ENCODE measurements around the gene CTSE.
"Not testable (repeated sequence)": the region's sequence is repeated elsewhere in the genome, so short reads cannot be mapped to it uniquely, and the experiment has no call there.

Gene CTSE

DNA sequence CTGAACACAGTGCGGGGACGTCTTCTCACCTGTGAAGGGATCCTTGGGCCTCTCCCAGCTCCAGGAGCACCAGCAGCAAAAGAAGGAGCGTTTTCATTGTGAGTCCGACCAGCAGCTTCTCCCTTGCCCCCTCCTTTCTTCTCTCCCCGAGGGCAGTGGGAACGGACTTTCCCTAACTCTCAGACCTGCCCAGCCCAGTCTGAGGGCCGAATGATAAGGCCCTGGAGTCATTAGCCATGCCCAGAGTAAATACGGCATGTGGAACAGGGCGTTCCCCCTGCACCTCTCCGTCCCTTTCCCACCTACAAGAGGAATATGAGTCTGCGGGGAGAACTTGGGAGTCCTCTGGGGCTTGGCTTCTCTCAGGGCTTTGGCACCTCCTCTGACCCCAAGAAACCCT, at the start of gene CTSE:
TSS of gene CTSE (minus strand) at position 201 of the 400 bp plus-strand sequence. CDS start at position 97, 104 bp downstream.
- no peak for DNase-seq

DNA sequence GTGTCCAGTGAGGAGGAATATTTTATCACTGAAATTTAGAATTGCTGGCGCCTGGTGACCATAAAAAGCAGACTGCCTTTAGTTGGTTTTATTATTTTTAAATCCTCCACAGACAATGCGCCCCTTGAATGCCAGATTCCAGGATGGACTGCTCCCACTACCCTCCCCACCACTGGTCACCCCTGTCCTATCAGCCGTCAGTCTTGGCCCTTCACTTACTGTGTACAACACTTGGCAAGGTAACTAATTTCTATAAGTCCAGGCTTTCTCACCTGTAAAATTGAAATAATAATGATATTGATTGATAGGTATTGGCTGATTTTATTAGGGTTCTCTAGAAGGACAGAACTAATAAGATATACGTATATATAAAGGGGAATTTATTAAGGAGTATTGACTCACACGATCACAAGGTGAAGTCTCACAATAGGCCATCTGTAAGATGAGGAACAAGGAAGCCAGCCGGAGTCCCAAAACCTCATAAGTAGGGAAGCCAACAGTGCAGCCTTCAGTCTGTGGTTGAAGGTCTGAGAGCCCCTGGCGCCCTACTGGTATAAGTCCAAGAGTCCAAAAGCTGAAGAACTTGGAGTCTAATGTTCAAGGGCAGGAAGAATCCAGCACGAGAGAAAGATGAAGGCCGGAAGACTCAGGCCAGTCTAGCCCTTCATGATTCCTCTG, 47.1 kb upstream of the CTSE start:
- DNase-seq = no peak

DNA sequence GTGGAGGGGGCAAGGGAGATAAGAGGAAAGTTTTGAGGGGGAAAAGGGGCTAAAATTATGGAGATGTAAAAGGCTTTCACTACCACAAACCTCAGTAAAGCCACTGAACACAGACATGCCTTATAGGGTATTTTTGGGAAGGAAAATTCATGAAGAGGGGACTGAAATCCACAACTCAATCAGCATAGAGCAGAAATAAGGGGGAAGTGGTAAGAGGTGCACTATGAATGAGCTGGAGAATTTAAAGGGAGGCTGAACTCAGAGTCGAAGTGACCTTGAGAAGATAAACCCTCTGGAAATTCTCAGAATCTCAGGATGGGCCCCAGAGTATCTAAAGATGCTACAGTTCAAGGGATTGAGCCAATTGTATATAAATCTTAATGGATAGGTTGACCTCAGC, 44.6 kb upstream of the CTSE start:
- no peak for DNase-seq

DNA sequence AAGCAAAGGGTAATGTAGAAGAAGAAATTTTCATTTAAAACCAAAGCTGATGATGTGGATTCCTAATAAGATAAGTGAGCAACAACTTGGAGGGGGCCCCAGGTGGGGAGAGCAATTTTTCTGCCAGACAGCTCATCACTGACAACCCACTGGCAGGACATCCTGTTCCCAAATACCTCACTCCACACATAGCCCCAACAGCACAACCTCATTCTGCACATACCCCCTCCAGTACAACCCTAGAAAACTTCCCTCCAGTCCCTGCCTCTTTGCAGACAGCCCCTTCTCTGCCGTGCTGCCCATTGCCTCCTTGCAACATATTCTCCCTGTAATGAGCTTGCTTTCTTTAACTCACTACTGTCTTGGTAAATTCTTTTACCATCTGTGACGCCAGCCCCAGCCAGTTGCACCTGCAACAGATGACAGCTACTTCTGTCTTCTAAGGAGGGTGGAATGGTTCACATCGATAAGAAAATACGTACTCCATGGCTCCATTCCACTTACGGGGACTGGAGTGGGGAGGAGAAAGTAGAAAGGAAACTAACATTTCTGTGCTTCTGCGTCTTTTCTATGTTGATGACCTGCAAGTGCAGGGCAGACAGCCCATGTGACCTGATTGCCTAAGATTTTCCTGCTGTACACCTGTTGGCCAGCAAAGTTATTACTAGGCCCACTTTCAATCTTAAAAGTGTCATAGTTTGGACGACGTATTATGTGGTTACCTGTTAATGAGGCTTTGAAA, 44.0 kb upstream of the CTSE start:
- no peak for DNase-seq

DNA sequence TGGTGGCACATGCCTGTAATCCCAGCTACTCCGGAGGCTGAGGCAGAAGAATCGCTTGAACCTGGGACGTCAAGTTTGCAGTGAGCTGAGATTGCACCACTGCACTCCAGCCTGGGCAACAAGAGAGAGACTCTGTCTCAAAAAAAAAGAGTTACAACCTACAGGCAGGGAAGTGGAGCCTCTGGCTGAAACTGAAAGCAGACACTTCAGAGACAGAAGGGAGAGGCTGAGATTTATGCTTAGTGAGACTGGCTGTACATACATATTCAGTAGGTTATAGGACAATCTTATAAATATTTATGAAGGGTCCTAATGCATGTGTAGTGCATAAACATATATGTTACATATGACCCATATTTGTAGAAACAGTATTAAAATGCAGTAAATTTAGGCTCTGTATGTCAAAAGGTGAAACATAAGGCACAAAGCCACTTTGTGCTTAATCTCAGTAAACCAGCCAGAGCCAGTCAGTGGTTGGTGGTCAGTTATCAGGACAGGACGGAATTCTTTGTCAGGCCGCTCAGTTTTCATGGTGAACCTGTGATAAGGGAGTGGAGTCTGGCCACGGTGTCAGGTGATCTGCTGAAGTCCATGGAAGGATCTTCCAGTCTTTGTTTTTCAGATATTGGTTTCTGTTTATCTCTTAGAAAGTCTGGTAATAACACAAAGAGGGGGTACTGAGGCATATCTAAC, 42.9 kb upstream of the CTSE start:
- DNase-seq = no peak

DNA sequence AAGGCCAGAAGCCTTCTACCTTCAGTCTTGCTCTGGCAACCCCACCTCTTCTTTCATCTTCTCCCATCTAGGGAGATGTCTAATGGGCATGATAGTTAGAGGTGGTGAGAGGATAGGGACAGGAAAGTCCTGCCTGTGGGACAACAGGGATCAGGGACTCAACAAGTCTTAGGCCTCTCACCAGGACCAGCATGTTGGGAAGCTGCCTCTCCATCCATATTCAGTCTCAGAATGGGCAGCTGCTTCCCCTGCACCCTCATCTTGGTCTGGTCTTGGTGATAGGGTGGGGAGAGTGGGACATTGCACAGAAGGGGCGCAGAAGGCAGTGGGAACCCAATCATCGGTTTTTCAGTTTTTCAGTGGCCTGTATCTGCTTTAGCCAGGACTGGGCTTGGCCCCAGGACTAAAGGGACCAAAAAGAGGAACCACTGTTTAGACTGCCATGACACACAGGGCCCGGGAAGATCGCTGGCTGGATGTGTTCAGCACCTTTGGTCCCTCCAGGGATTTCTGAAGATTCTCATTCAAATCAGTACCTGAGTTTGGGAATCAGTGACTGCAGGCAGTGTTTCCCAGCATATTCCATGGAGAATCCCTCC, 42.0 kb upstream of the CTSE start:
- no peak for DNase-seq

DNA sequence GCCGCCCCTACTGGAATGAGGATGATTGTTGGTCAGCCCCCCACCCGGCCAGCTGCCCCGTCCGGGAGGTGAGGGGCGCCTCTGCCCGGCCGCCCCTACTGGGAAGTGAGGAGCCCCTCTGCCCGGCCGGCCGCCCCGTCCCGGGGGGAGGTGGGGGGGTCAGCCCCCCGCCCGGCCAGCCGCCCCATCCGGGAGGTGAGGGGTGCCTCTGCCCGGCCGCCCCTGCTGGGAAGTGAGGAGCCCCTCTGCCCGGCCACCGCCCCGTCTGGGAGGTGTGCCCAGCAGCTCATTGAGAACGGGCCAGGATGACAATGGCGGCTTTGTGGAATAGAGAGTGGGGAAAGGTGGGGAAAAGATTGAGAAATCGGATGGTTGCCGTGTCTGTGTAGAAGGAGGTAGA, 40.8 kb upstream of the CTSE start:
- DNase-seq = not testable (repeated sequence)

DNA sequence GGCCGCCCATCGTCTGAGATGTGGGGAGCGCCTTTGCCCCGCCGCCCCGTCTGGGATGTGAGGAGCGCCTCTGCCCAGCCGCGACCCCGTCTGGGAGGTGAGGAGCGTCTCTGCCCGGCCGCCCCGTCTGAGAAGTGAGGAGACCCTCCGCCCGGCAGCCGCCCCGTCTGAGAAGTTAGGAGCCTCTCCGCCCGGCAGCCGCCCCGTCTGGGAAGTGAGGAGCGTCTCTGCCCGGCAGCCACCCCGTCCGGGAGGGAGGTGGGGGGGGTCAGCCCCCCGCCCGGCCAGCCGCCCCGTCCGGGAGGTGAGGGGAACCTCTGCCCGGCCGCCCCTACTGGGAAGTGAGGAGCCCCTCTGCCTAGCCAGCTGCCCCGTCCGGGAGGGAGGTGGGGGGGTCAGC, 40.3 kb upstream of the CTSE start:
- not testable (repeated sequence) for DNase-seq

DNA sequence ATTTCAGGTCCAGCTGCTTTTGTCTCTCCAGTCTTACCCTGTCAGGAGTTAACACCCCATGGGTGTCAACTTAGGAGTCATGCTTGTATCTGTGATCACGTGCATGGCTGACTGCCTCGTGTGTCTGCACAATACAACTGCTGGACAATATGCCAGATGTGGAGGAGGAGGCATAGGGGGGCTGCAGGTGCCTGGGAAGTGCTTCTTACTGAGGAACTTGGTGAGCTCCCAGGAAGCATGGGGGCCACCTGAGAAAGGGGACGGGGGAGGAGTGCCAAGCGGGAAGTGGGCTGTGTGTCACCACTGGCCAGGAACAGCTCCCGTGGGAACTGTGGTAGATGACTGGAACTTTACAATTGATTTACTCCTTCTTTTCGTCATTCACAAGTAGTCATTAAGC, 38.8 kb upstream of the CTSE start:
- DNase-seq = no peak

DNA sequence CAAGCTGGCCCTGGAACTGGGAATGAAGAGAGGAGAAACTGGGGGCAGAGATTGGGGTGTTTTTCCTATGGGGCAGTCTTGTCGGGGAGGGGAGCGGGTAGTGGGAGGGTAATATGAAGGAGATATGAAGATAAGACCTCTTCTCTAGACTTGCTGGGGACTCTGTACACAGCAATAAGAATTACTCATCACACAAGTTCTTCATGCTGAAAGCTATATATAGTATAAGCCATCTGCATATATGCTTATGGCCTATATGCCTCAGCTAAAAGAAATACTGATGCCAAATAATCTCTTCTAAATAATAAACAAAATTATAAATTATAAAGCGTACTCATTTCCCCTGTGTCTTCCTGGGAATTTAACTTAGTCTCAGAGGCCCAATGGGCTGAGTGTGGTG, 37.1 kb upstream of the CTSE start:
- DNase-seq = no peak

DNA sequence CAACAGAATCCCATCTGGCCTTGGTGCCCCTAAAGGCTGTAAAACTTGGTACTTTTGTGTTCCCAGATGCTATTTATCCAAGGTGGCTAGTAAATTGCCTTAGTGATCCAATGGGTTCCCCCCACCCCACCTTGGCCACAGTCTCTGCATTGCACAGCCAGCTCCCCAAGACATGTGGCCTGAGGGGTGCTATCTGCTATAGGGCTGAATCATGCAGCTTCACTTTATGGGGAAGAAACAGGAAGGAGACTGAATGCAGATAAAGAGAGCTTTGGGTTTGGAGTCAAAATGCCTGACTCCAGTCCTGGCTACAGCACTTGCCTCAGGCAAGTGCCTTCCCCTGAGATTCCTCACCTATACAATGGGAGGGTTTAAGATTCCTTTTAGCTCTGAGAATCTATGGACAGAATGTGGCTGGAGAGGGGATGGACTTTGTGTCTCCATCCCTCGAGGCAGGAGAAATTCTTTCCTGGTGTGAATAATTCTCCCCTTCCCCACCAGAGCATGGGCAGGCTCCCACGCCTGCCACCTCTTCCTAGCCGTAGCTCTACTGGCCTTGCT, 35.7 kb upstream of the CTSE start:
- no peak for DNase-seq

DNA sequence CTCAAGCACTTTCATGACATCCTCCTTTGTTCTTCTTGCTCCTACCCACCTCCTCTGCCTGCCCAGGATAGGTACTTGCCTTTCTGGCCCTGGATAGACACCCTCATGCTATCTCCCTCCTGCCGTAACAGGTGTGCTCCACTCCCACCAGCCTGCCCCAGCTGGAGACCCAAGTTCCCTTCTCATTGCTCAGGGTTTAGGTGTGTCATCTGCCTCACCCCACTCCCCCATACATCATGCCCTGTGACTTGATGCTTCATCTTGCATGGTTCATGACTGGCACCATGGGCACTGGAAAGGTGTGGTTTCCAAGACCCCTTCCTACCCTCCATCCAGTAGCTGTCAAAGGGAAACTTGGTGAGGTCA, 35.2 kb upstream of the CTSE start:
- DNase-seq = no peak

DNA sequence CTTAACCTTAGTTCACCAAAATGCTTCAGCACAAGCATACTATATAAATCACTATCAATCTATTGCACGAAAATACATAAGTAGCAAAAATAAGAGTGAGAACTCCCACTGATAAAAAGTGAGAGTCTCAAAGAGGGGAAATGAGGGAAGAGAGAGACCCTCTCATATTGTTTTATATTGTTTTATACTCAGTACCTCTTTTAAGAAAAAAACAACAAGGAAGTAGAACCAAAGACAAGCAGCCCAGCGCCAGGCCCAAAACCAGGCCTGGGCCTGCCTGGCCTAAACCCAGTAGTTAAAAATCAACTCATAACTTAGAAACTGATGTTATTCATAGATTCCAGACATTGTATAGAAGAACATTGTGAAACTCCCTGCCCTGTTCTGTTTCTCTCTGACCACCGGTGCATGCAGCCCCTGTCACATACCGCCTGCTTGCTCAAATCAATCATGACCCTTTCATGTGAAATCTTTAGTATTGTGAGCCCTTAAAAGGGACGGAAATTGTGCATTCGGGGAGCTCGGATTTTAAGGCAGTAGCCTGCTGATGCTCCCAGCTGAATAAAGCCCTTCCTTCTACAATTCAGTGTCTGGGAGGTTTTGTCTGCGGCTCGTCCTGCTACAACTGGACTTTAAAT, 34.7 kb upstream of the CTSE start:
- not testable (repeated sequence) for DNase-seq

DNA sequence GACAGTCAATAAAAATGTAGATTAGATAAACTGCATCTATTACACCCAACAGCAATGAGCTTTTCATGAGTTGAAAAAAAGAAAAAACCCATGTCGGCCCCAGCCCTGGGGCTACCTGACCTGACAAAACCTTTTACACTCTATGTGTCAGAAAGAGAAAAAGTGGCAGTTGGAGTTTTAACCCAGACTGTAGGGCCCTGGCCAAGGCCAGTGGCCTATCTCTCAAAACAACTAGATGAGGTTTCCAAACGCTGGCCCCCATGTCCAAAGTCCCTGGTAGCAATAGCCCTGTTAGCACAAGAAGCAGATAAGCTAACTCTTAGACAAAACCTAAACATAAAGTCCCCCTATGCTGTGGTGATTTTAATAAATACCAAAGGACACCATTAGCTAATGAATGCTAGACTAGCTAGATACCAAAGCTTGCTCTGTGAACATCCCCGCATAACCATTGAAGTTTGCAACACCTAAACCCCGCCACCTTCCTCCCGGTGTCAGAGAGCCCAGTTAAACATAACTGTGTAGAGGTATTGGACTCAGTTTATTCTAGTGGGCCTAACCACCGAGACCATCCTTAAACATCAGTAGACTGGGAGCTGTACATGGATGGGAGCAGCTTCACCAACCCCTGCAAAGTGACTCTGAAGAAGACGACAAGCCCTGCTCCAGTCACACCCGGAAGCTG, 32.1 kb upstream of the CTSE start:
- DNase-seq = not testable (repeated sequence)

DNA sequence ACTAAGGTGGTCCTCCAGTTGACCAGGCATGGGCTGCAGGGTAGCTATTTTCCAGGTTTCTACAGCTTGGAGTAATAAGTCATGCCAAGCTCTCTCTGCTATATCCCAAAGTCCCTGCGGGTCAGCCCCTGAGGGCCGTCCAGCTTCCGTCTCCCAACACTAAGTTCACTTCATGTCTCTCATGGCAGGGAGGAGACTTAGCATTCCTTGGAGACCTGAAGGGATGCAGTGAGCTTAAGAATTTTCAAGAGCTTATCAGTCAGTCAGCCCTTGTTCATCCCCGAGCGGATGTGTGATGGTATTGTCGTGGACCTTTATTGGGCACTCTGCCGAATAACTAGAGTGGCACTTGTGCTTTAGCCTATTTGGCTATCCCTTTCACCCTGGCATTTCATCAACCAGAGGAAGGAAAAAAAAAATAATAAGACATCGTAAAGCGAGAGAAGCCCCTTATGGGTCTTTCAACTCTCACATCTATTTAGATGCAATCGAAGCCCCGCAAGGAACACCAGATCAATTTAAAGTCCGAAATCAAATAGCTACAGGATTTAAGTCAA, 31.5 kb upstream of the CTSE start:
- DNase-seq = not testable (repeated sequence)

DNA sequence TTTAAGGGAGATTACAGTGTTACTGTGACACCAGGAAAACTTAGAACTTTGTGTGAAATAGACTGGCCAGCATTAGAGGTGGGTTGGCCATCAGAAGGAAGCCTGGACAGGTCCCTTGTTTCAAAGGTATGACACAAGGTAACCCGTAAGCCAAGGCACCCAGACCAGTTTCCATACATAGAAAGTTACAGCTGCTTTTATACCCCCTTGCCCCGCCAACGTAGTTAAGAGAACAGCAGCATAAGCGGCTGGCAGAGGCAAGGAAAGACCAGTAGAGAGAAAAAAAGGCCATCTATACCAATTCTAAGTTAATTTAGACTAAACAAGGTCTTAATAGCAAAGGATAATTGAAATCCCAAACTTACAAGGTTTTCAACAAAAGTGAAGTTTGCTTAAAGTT, 29.9 kb upstream of the CTSE start:
- not testable (repeated sequence) for DNase-seq

DNA sequence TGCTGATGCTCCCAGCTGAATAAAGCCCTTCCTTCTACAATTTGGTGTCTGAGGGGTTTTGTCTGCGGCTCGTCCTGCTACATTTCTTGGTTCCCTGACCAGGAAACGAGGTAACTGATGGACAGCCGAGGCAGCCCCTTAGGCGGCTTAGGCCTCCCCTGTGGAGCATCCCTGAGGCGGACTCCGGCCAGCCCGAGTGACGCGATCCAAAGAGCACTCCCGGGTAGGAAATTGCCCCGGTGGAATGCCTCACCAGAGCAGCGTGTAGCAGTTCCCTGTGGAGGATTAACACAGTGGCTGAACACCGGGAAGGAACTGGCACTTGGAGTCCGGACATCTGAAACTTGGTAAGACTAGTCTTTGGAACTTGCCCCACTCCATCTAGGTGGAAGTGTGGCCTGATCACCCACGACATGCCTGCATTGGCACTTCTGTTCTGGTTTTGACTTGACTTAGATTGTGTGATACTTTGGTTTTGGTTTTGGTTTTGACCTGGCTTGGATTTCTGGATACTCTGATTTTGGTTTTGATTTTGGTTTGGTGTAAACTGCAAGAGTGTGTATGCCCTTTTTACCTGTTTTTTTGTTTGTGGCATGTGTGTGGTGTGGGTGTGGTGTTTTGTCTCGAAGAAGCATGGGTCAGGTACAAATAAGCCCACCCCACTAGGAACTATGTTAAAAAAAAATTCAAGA, 29.4 kb upstream of the CTSE start, which contains the start of gene RHEX:
TSS of gene RHEX (plus strand) at position 255 of the 692 bp plus-strand sequence. CDS start 44,656 bp downstream, outside the sequence.
- DNase-seq = not testable (repeated sequence)

DNA sequence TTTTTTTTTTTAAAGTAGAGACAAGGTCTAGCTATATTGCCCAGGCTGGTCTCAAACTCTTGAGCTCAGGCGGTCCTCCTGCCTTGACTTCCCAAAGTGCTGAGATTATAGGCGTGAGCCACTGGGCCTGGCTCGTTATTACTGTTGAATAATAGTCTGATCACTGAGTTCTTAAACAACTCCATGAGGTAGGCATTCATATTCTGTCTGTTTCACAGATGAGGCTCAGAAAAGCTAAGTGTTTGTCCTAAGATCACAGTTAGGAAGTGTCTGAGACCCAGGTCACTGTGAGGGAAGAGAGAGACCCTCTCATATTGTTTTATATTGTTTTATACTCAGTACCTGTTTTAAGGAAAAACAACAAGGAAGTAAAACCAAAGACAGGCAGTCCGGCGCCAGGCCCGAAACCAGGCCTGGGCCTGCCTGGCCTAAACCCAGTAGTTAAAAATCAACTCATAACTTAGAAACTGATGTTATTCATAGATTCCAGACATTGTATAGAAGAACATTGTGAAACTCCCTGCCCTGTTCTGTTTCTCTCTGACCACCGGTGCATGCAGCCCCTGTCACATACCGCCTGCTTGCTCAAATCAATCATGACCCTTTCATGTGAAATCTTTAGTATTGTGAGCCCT, 28.7 kb upstream of the CTSE start:
- DNase-seq = not testable (repeated sequence)

DNA sequence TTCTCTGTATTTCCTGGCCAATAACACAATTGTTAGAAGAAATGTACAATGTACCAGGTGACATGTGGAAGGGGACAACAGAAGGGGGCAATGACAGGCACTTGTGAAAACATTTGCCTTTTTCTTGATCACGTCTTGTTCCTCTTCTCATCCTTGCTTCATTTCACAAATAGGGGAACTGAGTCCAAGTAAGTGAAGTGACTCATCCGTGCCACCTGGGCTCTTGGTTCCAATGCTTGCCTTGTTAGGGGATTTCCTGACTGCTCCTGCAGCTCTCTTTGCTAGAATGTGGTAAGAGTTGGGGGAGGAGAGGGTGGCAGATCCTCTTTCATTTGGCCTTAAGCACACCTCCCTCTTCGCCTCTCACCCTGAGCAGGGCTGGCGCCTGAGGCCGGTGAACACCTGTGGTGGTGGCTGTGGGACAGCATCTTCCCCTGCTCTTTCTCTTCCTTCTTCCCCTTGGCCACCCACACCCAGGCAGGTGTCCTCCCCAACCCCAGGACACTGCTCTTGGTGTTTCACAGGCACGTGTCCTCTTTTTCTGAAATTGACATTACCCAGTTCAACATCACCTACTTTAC, 27.1 kb upstream of the CTSE start:
- DNase-seq = no peak

Data from NCI-H1092 (cell line).